ENCODE results near the gene GALNT2.

GALNT2 gene

GRCh38 chr1:230261928-230262650 is 195.1 kb downstream of the GALNT2 start:
- DNase-seq (ENCODE audit: low read depth) = no peak

- DNase-seq (ENCODE audit: low read depth) = no peak
Observed at GRCh38 chr1:230262867-230263567, 196.0 kb downstream of the GALNT2 start.

GRCh38 chr1:230263568-230264195 is 196.6 kb downstream of the GALNT2 start:
- no peak for DNase-seq (ENCODE audit: low read depth)

- no peak for DNase-seq (ENCODE audit: low read depth)
Observed at GRCh38 chr1:230264342-230264741, 197.3 kb downstream of the GALNT2 start.

- DNase-seq (ENCODE audit: low read depth) = no peak
Observed at GRCh38 chr1:230265200-230266115, 198.4 kb downstream of the GALNT2 start.

- DNase-seq (ENCODE audit: low read depth) = no peak
Observed at GRCh38 chr1:230266456-230266855, 199.4 kb downstream of the GALNT2 start.

GRCh38 chr1:230267338-230268065 is 200.5 kb downstream of the GALNT2 start:
- DNase-seq (ENCODE audit: low read depth) = no peak

GRCh38 chr1:230268371-230269170 is 201.5 kb downstream of the GALNT2 start:
- no peak for DNase-seq (ENCODE audit: low read depth)

- DNase-seq (ENCODE audit: low read depth) = no peak
Observed at GRCh38 chr1:230270185-230270558, 203.1 kb downstream of the GALNT2 start.

GRCh38 chr1:230270559-230271281 is 203.7 kb downstream of the GALNT2 start:
- DNase-seq (ENCODE audit: low read depth) = no peak

GRCh38 chr1:230271300-230272035 is 204.4 kb downstream of the GALNT2 start:
- DNase-seq (ENCODE audit: low read depth) = no peak

GRCh38 chr1:230272557-230272956 is 205.5 kb downstream of the GALNT2 start:
- DNase-seq (ENCODE audit: low read depth) = no peak

GRCh38 chr1:230273141-230273710 is 206.2 kb downstream of the GALNT2 start:
- DNase-seq (ENCODE audit: low read depth) = no peak

- DNase-seq (ENCODE audit: low read depth) = no peak
Observed at GRCh38 chr1:230274254-230274653, 207.2 kb downstream of the GALNT2 start.

GRCh38 chr1:230276401-230276800 is 209.4 kb downstream of the GALNT2 start:
- no peak for DNase-seq (ENCODE audit: low read depth)

GRCh38 chr1:230277201-230278025 is 210.4 kb downstream of the GALNT2 start:
- no peak for DNase-seq (ENCODE audit: low read depth)

- no peak for DNase-seq (ENCODE audit: low read depth)
Observed at GRCh38 chr1:230278376-230278775, 211.3 kb downstream of the GALNT2 start.
